ENCODE data around the gene PRKAG3. TPM values are rescaled to one million over a fixed set of nuclear protein-coding genes. Genes with fewer than 3 reads are reported as not detected.

The PRKAG3 gene
- total RNA-seq, 4 donors from 2014 or later: not detected

- Histone ChIP-seq H3K36me3 (no peaks in the 10 kb centered on the region), H3K9me3 (no peaks in the 10 kb centered on the region), H3K4me3 (no peak overlapping the region), H3K27me3 (peaks cover 0 to 91% (median 54%) of the 10 kb centered on the region in 4 donors), H3K27ac (replicated peaks in 1 of 4) (no peak overlapping the region), H3K4me1 (peaks cover 22 to 36% (median 28%) of the 10 kb centered on the region in 4 donors)
- no peak for TF ChIP-seq EP300 (IDR thresholded peaks at IDR 0.05)
- no peak for TF ChIP-seq POLR2A (IDR thresholded peaks at IDR 0.05; ENCODE audit: low read depth)
- TF ChIP-seq POLR2AphosphoS5 (IDR thresholded peaks at IDR 0.05): no peak
- DNase-seq (ENCODE audit: extremely low spot score): no peak
- 22% methylated on average over 9 of the region's 10 CpGs for WGBS
- intact Hi-C loops (cut with DNase I): no loop called here
These were observed 26.0 kb upstream of the PRKAG3 start for GRCh38 chr2:218857371-218858137.

- no peaks in the 10 kb centered on the region for H3K36me3 ChIP-seq
- no peak overlapping the region for H3K27ac ChIP-seq (replicated peaks in 1 of 4)
- TF ChIP-seq POLR2A (IDR thresholded peaks at IDR 0.05; ENCODE audit: low read depth) (no peak), CTCF (IDR thresholded peaks at IDR 0.05) (no peak), EP300 (IDR thresholded peaks at IDR 0.05) (no peak), POLR2AphosphoS5 (IDR thresholded peaks at IDR 0.05) (no peak)
- WGBS: 100% methylated on average over 1 of the region's 1 CpG
- DNase-seq (ENCODE audit: extremely low spot score): no peak
- H3K27me3 ChIP-seq: peaks cover 0 to 91% (median 51%) of the 10 kb centered on the region in 4 donors
- intact Hi-C loops (cut with DNase I): no loop called here
- no peaks in the 10 kb centered on the region for H3K9me3 ChIP-seq
- H3K4me3 ChIP-seq: no peak overlapping the region
- H3K4me1 ChIP-seq: peaks cover 22 to 36% (median 28%) of the 10 kb centered on the region in 4 donors
These were observed 25.3 kb upstream of the PRKAG3 start for GRCh38 chr2:218856896-218857243.

- peaks cover 22 to 32% (median 26%) of the 10 kb centered on the region in 4 donors for H3K4me1 ChIP-seq
- H3K4me3 ChIP-seq: no peak overlapping the region
- no peak for DNase-seq (ENCODE audit: extremely low spot score)
- 42% methylated on average over 12 of the region's 12 CpGs for WGBS
- no peaks in the 10 kb centered on the region for H3K36me3 ChIP-seq
- intact Hi-C loops (cut with DNase I): no loop called here
- no peak overlapping the region for H3K27ac ChIP-seq (replicated peaks in 1 of 4)
- peaks cover 0 to 91% (median 48%) of the 10 kb centered on the region in 4 donors for H3K27me3 ChIP-seq
- no peak for TF ChIP-seq POLR2A (IDR thresholded peaks at IDR 0.05; ENCODE audit: low read depth)
- TF ChIP-seq EP300 (IDR thresholded peaks at IDR 0.05): no peak
- no peak for TF ChIP-seq CTCF (IDR thresholded peaks at IDR 0.05)
- TF ChIP-seq POLR2AphosphoS5 (IDR thresholded peaks at IDR 0.05): no peak
- no peaks in the 10 kb centered on the region for H3K9me3 ChIP-seq
These were observed 24.7 kb upstream of the PRKAG3 start for GRCh38 chr2:218856167-218856895.

- Histone ChIP-seq H3K36me3 (no peaks in the 10 kb centered on the region), H3K9me3 (no peaks in the 10 kb centered on the region), H3K4me3 (no peak overlapping the region), H3K27me3 (peaks cover 0 to 91% (median 45%) of the 10 kb centered on the region in 4 donors), H3K4me1 (peaks cover 15 to 24% (median 18%) of the 10 kb centered on the region in 4 donors), H3K27ac (replicated peaks in 1 of 4) (no peak overlapping the region)
- intact Hi-C loops (cut with DNase I): no loop called here
- 54% methylated on average over 11 of the region's 14 CpGs for WGBS
- no peak for TF ChIP-seq POLR2A (IDR thresholded peaks at IDR 0.05; ENCODE audit: low read depth)
- no peak for TF ChIP-seq CTCF (IDR thresholded peaks at IDR 0.05)
- no peak for TF ChIP-seq EP300 (IDR thresholded peaks at IDR 0.05)
- no peak for TF ChIP-seq POLR2AphosphoS5 (IDR thresholded peaks at IDR 0.05)
- no peak for DNase-seq (ENCODE audit: extremely low spot score)
These were observed 23.9 kb upstream of the PRKAG3 start for GRCh38 chr2:218855305-218856166.
